Urinary bladder (tissue), 4 donors: ENCODE results near the gene ANKHD1. TPM values are rescaled to one million over a fixed set of nuclear protein-coding genes. Genes with fewer than 3 reads are reported as not detected.

Experiments
- DNase-seq: peaks from one replicate; pipeline ENCODE4 v3.0.0-alpha.2; 2015; ENCODE audit errors: extremely low spot score
- H3K27ac ChIP-seq: one replicate; pipeline ENCODE4 v1.5.1; 2013; ENCODE audit warnings: low read depth, mild to moderate bottlenecking, moderate library complexity
- H3K36me3 ChIP-seq: one replicate; pipeline ENCODE4 v1.6.1; 2013; ENCODE audit warnings: mild to moderate bottlenecking, moderate library complexity; ENCODE audit not compliant: insufficient read depth
- H3K4me1 ChIP-seq: one replicate; pipeline ENCODE4 v1.6.1; 2013; ENCODE audit warnings: mild to moderate bottlenecking, moderate library complexity; ENCODE audit not compliant: insufficient read depth
- H3K4me3 ChIP-seq: one replicate; pipeline ENCODE4 v1.5.1; 2013; ENCODE audit warnings: low read depth, low read length
- WGBS: extraction: QIAGEN DNeasy Blood & Tissue Kit; methylation state at CpG from one replicate; pipeline ENCODE4 v1.1.7; 2013; 5-methylcytosine and 5-hydroxymethylcytosine counted together
- polyA plus RNA-seq: library from polyadenylated mRNA; stranded (reverse); fragments of 200-250 nt; gene quantifications from one replicate; pipeline ENCODE4 v1.2.3, GENCODE V29; 2013
- total RNA-seq: library from RNA; depleted of rRNA; stranded (reverse); fragments of >200 nt; gene quantifications from one replicate; pipeline ENCODE4 v1.2.3, GENCODE V29; 2014
- donor health status: healthy with polysubstance abuse.
- donor health status: healthy.

ANKHD1 gene
- total and polyA plus RNA-seq, 2 donors: 53.4 to 219 TPM

- Histone ChIP-seq H3K4me3 (no peak overlapping the region), H3K36me3 (no peaks in the 10 kb centered on the region), H3K27ac (no peak overlapping the region), H3K4me1 (no peaks in the 10 kb centered on the region)
- 82% methylated on average over 1 of the region's 1 CpG for WGBS
- no peak for DNase-seq
Measured at GRCh38 chr5:140391312-140391711, 10.3 kb upstream of the ANKHD1 start.

- DNase-seq: no peak
- H3K27ac ChIP-seq: no peak overlapping the region
- no peak overlapping the region for H3K4me3 ChIP-seq
- H3K4me1 ChIP-seq: no peaks in the 10 kb centered on the region
- whole genome bisulfite sequencing: 97% methylated on average over 1 of the region's 1 CpG
- H3K36me3 ChIP-seq: no peaks in the 10 kb centered on the region
Measured at GRCh38 chr5:140391732-140392131, 9.9 kb upstream of the ANKHD1 start.

- H3K4me1 ChIP-seq: no peaks in the 10 kb centered on the region
- H3K36me3 ChIP-seq: no peaks in the 10 kb centered on the region
- no peak overlapping the region for H3K27ac ChIP-seq
- 99% methylated on average over 2 of the region's 2 CpGs for WGBS
- DNase-seq: no peak
- no peak overlapping the region for H3K4me3 ChIP-seq
Measured at GRCh38 chr5:140393738-140394137, 7.9 kb upstream of the ANKHD1 start.

GRCh38 chr5:140398379-140398811 lies 3.2 kb upstream of the ANKHD1 start:
- Histone ChIP-seq H3K27ac (no peak overlapping the region), H3K36me3 (no peaks in the 10 kb centered on the region), H3K4me3 (no peak overlapping the region), H3K4me1 (no peaks in the 10 kb centered on the region)
- no peak for DNase-seq

- peak overlapping the region; percentile 79 for H3K27ac ChIP-seq
- no peaks in the 10 kb centered on the region for H3K36me3 ChIP-seq
- DNase-seq: no peak
- WGBS: 34% methylated on average over 25 of the region's 25 CpGs
- H3K4me3 ChIP-seq: peak overlapping the region; percentile 50
- H3K4me1 ChIP-seq: no peaks in the 10 kb centered on the region
Measured at GRCh38 chr5:140399979-140400729, 1.5 kb upstream of the ANKHD1 start.

GRCh38 chr5:140400730-140401361 lies 787 bp upstream of the ANKHD1 start:
- Histone ChIP-seq H3K27ac (peak overlapping the region; percentile 79), H3K36me3 (no peaks in the 10 kb centered on the region), H3K4me1 (no peaks in the 10 kb centered on the region), H3K4me3 (peak overlapping the region; percentile 50)
- DNase-seq: peak; percentile 93
- WGBS: under 1% methylated on average over 54 of the region's 54 CpGs

GRCh38 chr5:140402258-140403074 lies 833 bp downstream of the ANKHD1 start:
- 5% methylated on average over 36 of the region's 36 CpGs for WGBS
- no peaks in the 10 kb centered on the region for H3K4me1 ChIP-seq
- no peaks in the 10 kb centered on the region for H3K36me3 ChIP-seq
- peak overlapping the region; percentile 91 for H3K27ac ChIP-seq
- DNase-seq: peak; percentile 10
- H3K4me3 ChIP-seq: peak overlapping the region; percentile 83

- Histone ChIP-seq H3K4me1 (no peaks in the 10 kb centered on the region), H3K4me3 (no peak overlapping the region), H3K27ac (no peak overlapping the region), H3K36me3 (no peaks in the 10 kb centered on the region)
- no peak for DNase-seq
- 72% methylated on average over 5 of the region's 5 CpGs for WGBS
Measured at GRCh38 chr5:140403613-140404012, 2.0 kb downstream of the ANKHD1 start.

GRCh38 chr5:140408750-140409241 lies 7.2 kb downstream of the ANKHD1 start:
- Histone ChIP-seq H3K4me3 (no peak overlapping the region), H3K27ac (peak overlapping the region; percentile 38), H3K36me3 (no peaks in the 10 kb centered on the region), H3K4me1 (no peaks in the 10 kb centered on the region)
- DNase-seq: no peak
- 53% methylated on average over 4 of the region's 4 CpGs for WGBS

GRCh38 chr5:140413230-140413629 lies 11.6 kb downstream of the ANKHD1 start:
- no peak overlapping the region for H3K27ac ChIP-seq
- 64% methylated on average over 1 of the region's 1 CpG for WGBS
- no peaks in the 10 kb centered on the region for H3K36me3 ChIP-seq
- no peak for DNase-seq
- H3K4me3 ChIP-seq: no peak overlapping the region
- H3K4me1 ChIP-seq: no peaks in the 10 kb centered on the region

- no peak overlapping the region for H3K27ac ChIP-seq
- 98% methylated on average over 2 of the region's 2 CpGs for WGBS
- DNase-seq: no peak
- peaks cover 1% of the 10 kb centered on the region for H3K36me3 ChIP-seq
- no peaks in the 10 kb centered on the region for H3K4me1 ChIP-seq
- H3K4me3 ChIP-seq: no peak overlapping the region
Measured at GRCh38 chr5:140417235-140417634, 15.6 kb downstream of the ANKHD1 start.

- no peak overlapping the region for H3K27ac ChIP-seq
- H3K4me1 ChIP-seq: no peaks in the 10 kb centered on the region
- H3K36me3 ChIP-seq: peaks cover 1% of the 10 kb centered on the region
- H3K4me3 ChIP-seq: no peak overlapping the region
- 100% methylated on average over 1 of the region's 1 CpG for WGBS
- DNase-seq: no peak
Measured at GRCh38 chr5:140418862-140419520, 17.4 kb downstream of the ANKHD1 start.

- no peaks in the 10 kb centered on the region for H3K4me1 ChIP-seq
- H3K4me3 ChIP-seq: no peak overlapping the region
- WGBS: 97% methylated on average over 4 of the region's 4 CpGs
- no peak overlapping the region for H3K27ac ChIP-seq
- DNase-seq: no peak
- H3K36me3 ChIP-seq: peaks cover 1% of the 10 kb centered on the region
Measured at GRCh38 chr5:140420226-140420570, 18.6 kb downstream of the ANKHD1 start.
